ENCODE results near the gene DCXR. TPM values are rescaled to one million over a fixed set of nuclear protein-coding genes. Genes with fewer than 3 reads are reported as not detected.

The DCXR gene
- total RNA-seq, 1 experiment from 2014 or later: 111 TPM

GRCh38 chr17:81999976-82000802 is 37.3 kb downstream of the DCXR start:
- POLR2A ChIA-PET: no interaction called here
- H3K4me1 Mint-ChIP-seq (ENCODE audit: insufficient read depth, unreplicated experiment): no peaks in the 10 kb centered on the region
- TF ChIP-seq CTCF (IDR thresholded peaks at IDR 0.05; ENCODE audit: unreplicated experiment): no peak
- no peak overlapping the region for H3K4me3 Mint-ChIP-seq (ENCODE audit: unreplicated experiment)
- no peak for DNase-seq (ENCODE audit: unreplicated experiment)
- no TSS peak for BruUV-seq (replicated peaks)
- H3K9me3 Mint-ChIP-seq (ENCODE audit: unreplicated experiment): no peaks in the 10 kb centered on the region
- no peak overlapping the region for H3K27ac Mint-ChIP-seq (ENCODE audit: low read depth, unreplicated experiment)
- H3K27me3 Mint-ChIP-seq (ENCODE audit: insufficient read depth, unreplicated experiment): no peaks in the 10 kb centered on the region
- CTCF ChIA-PET: no interaction called here
- peaks cover 5% of the 10 kb centered on the region for H3K36me3 Mint-ChIP-seq (ENCODE audit: insufficient read depth, unreplicated experiment)
- intact Hi-C loops (cut with micrococcal nuclease): no loop called here

- no peak overlapping the region for H3K4me3 Mint-ChIP-seq (ENCODE audit: unreplicated experiment)
- no peaks in the 10 kb centered on the region for H3K4me1 Mint-ChIP-seq (ENCODE audit: insufficient read depth, unreplicated experiment)
- no TSS peak for BruUV-seq (replicated peaks)
Measured at GRCh38 chr17:81999587-81999975, 37.9 kb downstream of the DCXR start.

DNA sequence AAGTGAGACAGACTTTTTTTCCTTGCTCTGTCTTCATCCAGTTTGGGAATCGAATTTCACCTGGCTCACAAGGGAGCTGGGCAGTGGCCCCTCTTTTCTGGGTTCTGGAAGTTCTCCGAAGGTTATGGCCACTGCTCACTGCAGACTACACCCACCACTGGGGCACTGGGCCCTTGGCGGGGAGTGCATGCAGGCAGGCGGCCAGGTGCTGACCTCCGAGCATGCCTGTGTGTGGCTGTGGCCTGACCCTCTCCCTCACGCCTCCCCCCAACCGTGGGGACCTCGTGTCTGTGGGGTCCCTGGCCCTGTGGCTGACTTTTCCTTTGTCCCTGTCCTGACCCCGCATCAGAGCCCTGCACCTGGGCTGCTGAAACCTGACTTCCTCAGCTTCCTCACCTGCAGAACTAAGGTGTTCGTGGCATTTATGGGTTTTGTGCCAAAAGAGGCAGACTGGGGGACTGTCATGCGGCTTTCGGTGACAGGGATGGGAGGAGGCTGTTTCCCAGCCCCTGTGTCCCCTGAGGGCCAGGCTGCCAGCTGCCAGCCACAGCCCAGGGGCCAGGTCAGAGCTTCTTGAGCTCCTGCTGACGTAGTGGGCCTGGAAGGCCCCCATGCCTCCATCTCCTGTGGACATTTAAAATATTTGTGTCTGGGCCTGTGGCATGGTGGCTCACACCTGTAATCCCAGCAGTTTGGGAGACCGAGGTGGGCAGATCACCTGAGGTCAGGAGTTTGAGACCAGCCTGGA is 38.6 kb downstream of the DCXR start:
- CTCF ChIA-PET: no interaction called here
- H3K4me3 Mint-ChIP-seq (ENCODE audit: unreplicated experiment): no peak overlapping the region
- intact Hi-C loops (cut with micrococcal nuclease): no loop called here
- H3K27me3 Mint-ChIP-seq (ENCODE audit: insufficient read depth, unreplicated experiment): no peaks in the 10 kb centered on the region
- no peak overlapping the region for H3K27ac Mint-ChIP-seq (ENCODE audit: low read depth, unreplicated experiment)
- no peaks in the 10 kb centered on the region for H3K9me3 Mint-ChIP-seq (ENCODE audit: unreplicated experiment)
- H3K36me3 Mint-ChIP-seq (ENCODE audit: insufficient read depth, unreplicated experiment): peaks cover 5% of the 10 kb centered on the region
- TF ChIP-seq CTCF (IDR thresholded peaks at IDR 0.05; ENCODE audit: unreplicated experiment): no peak
- BruUV-seq (replicated peaks): no TSS peak
- no peaks in the 10 kb centered on the region for H3K4me1 Mint-ChIP-seq (ENCODE audit: insufficient read depth, unreplicated experiment)
- POLR2A ChIA-PET: interaction anchor here (0.9 kb wide), 1 partner anchor 18 kb away, joined by 3 read pairs; no protein-coding TSS in a partner anchor
- no peak for DNase-seq (ENCODE audit: unreplicated experiment)

More at GRCh38 chr17:81999587-81999975, 37.9 kb downstream of the DCXR start:
- intact Hi-C loops (cut with micrococcal nuclease): no loop called here
- no peak for TF ChIP-seq CTCF (IDR thresholded peaks at IDR 0.05; ENCODE audit: unreplicated experiment)
- Mint-ChIP-seq H3K36me3 (ENCODE audit: insufficient read depth, unreplicated experiment) (peaks cover 5% of the 10 kb centered on the region), H3K9me3 (ENCODE audit: unreplicated experiment) (no peaks in the 10 kb centered on the region), H3K27ac (ENCODE audit: low read depth, unreplicated experiment) (no peak overlapping the region), H3K27me3 (ENCODE audit: insufficient read depth, unreplicated experiment) (no peaks in the 10 kb centered on the region)
- POLR2A ChIA-PET: interaction anchor here (0.9 kb wide), 1 partner anchor 19 kb away, joined by 3 read pairs; no protein-coding TSS in a partner anchor
- CTCF ChIA-PET: no interaction called here
- no peak for DNase-seq (ENCODE audit: unreplicated experiment)

DNA sequence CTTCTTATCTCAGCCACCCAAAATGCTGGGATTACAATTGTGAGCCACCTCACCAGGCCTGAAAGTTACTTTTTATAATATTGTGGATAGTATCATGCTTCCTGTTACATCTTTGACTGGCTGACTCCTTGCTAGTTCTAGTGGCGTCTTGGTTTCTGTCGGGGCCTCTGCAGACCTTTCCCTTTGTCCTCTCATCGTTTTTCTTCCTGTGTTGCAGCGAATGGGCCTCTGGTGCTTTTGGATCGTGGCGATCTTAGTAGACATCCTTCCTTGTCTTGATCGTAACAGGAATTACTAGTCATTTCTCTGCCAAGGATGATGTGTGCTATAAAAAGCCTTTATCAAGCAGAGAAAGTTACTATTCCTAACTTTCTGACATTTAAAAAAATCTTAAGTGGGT is 39.3 kb downstream of the DCXR start:
- intact Hi-C loops (cut with micrococcal nuclease): no loop called here
- no TSS peak for BruUV-seq (replicated peaks)
- no peak overlapping the region for H3K4me3 Mint-ChIP-seq (ENCODE audit: unreplicated experiment)
- H3K27me3 Mint-ChIP-seq (ENCODE audit: insufficient read depth, unreplicated experiment): no peaks in the 10 kb centered on the region
- no peak for DNase-seq (ENCODE audit: unreplicated experiment)
- POLR2A ChIA-PET: no interaction called here
- CTCF ChIA-PET: no interaction called here
- no peak overlapping the region for H3K27ac Mint-ChIP-seq (ENCODE audit: low read depth, unreplicated experiment)
- H3K36me3 Mint-ChIP-seq (ENCODE audit: insufficient read depth, unreplicated experiment): peaks cover 5% of the 10 kb centered on the region
- H3K9me3 Mint-ChIP-seq (ENCODE audit: unreplicated experiment): no peaks in the 10 kb centered on the region
- no peak for TF ChIP-seq CTCF (IDR thresholded peaks at IDR 0.05; ENCODE audit: unreplicated experiment)
- H3K4me1 Mint-ChIP-seq (ENCODE audit: insufficient read depth, unreplicated experiment): no peaks in the 10 kb centered on the region
